Effector memory CD4-positive, alpha-beta T cell (primary cell): ENCODE results near the gene CABLES1.

ENCODE experiments used
- DNase-seq, 3 donors: peaks; one replicate each; pipeline ENCODE4 v3.0.0-alpha.2; 2020
- H3K27ac ChIP-seq: 2 replicates; pipeline ENCODE4 v1.7.0; 2013; ENCODE audit warnings: mild to moderate bottlenecking, low read length, moderate library complexity; ENCODE audit not compliant: insufficient read depth, poor library complexity, severe bottlenecking
- H3K27me3 ChIP-seq: replicated peaks from 2 replicates; pipeline ENCODE4 v1.7.0; 2013; ENCODE audit warnings: mild to moderate bottlenecking, low read length; ENCODE audit not compliant: insufficient read depth, control insufficient read depth, poor library complexity, severe bottlenecking
- H3K36me3 ChIP-seq: 2 replicates; pipeline ENCODE4 v1.7.0; 2013; ENCODE audit warnings: mild to moderate bottlenecking, low read length, moderate library complexity; ENCODE audit not compliant: control insufficient read depth, insufficient read depth
- H3K4me1 ChIP-seq: 2 replicates; pipeline ENCODE4 v1.7.0; 2013; ENCODE audit warnings: low read length, mild to moderate bottlenecking; ENCODE audit not compliant: control insufficient read depth, insufficient read depth, poor library complexity, severe bottlenecking
- H3K4me3 ChIP-seq: 2 replicates; pipeline ENCODE4 v1.7.0; 2013; ENCODE audit warnings: low read length, low read depth, mild to moderate bottlenecking; ENCODE audit not compliant: insufficient read depth, poor library complexity, severe bottlenecking
- H3K9me3 ChIP-seq: 2 replicates; pipeline ENCODE4 v1.7.0; 2013; ENCODE audit warnings: mild to moderate bottlenecking, low read length, moderate library complexity; ENCODE audit not compliant: control insufficient read depth

The CABLES1 gene

GRCh38 chr18:23178201-23178600 is 42.9 kb downstream of the CABLES1 start:
- Histone ChIP-seq H3K27ac (no peak overlapping the region), H3K27me3 (no peaks in the 10 kb centered on the region), H3K4me1 (no peaks in the 10 kb centered on the region), H3K9me3 (no peaks in the 10 kb centered on the region), H3K4me3 (no peak overlapping the region), H3K36me3 (no peaks in the 10 kb centered on the region)
- no peak for DNase-seq

GRCh38 chr18:23178661-23179081 is 43.4 kb downstream of the CABLES1 start:
- Histone ChIP-seq H3K4me3 (no peak overlapping the region), H3K9me3 (no peaks in the 10 kb centered on the region), H3K27me3 (no peaks in the 10 kb centered on the region), H3K27ac (no peak overlapping the region), H3K4me1 (no peaks in the 10 kb centered on the region), H3K36me3 (no peaks in the 10 kb centered on the region)
- DNase-seq, result no peak

GRCh38 chr18:23179416-23179815 is 44.1 kb downstream of the CABLES1 start:
- Histone ChIP-seq H3K4me3 (no peak overlapping the region), H3K27ac (no peak overlapping the region), H3K9me3 (no peaks in the 10 kb centered on the region), H3K36me3 (no peaks in the 10 kb centered on the region), H3K27me3 (no peaks in the 10 kb centered on the region), H3K4me1 (no peaks in the 10 kb centered on the region)
- no peak for DNase-seq

GRCh38 chr18:23181547-23181946 is 46.3 kb downstream of the CABLES1 start:
- H3K36me3 ChIP-seq, result no peaks in the 10 kb centered on the region
- no peaks in the 10 kb centered on the region for H3K9me3 ChIP-seq
- no peak overlapping the region for H3K4me3 ChIP-seq
- H3K27ac ChIP-seq, result no peak overlapping the region
- H3K4me1 ChIP-seq, result no peaks in the 10 kb centered on the region
- H3K27me3 ChIP-seq, result no peaks in the 10 kb centered on the region
- no peak for DNase-seq

GRCh38 chr18:23182606-23183005 is 47.3 kb downstream of the CABLES1 start:
- Histone ChIP-seq H3K4me3 (no peak overlapping the region), H3K4me1 (no peaks in the 10 kb centered on the region), H3K27ac (no peak overlapping the region), H3K27me3 (no peaks in the 10 kb centered on the region), H3K9me3 (no peaks in the 10 kb centered on the region), H3K36me3 (no peaks in the 10 kb centered on the region)
- DNase-seq, result no peak

DNA sequence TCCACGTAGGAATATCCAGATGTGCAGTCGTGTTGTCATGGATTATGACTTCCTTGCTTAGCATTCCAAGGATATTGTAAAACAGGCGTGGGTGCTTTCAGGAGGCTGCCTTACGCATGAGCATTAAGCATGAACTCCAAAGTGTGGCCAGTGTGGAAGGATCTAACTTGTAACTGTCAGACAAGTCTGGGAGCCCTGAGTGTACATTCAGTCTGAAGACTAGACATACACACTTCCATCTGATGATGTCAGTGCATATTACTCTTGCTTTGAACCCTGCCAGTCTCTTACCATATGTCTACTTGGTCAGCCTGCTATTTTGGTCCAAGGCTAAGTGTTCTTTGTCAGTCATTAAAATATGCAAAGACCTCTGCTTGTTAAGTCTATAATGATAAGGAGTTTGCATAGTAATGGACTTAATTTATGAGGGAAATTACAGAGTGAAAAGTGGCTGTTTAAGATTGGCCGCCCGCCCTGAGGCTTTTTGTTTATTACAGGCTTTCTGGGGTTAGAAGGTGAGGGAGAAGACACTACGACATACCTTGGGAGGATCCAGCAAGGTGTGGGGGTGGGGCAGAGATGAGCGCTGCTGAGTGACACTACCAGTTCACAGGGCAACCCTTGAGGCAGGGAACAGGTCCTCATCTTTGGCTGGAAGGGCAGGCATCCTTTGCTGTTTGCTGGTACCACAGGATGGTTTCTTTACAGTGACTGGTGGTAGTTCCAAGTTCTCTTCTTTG is 48.3 kb downstream of the CABLES1 start:
- DNase-seq, result no peak
- Histone ChIP-seq H3K27ac (no peak overlapping the region), H3K36me3 (no peaks in the 10 kb centered on the region)

DNA sequence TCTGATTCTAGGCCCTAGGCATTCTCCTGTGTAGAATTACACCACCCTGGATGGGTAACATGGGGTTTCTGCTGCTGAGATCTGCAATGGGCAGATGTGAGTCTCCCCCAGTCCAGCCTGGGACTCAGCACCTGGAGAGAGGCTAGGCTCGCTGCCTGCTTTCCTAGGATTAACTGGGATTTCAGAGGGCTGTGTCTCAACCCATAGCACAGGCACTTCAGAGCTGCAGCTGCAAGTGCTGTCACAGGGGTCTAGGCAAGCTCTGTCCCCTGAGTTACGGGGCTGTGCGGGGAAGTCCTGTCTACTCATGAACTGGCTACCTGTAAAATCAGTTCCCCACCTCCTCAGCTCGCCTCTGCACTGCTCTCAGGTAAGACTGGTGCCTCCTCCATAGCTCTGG is 51.5 kb downstream of the CABLES1 start:
- no peak overlapping the region for H3K27ac ChIP-seq
- no peaks in the 10 kb centered on the region for H3K36me3 ChIP-seq

More for the DNA sequence above, 48.3 kb downstream of the CABLES1 start:
- Histone ChIP-seq H3K9me3 (no peaks in the 10 kb centered on the region), H3K27me3 (no peaks in the 10 kb centered on the region), H3K4me3 (no peak overlapping the region), H3K4me1 (no peaks in the 10 kb centered on the region)

GRCh38 chr18:23188068-23188760 is 52.9 kb downstream of the CABLES1 start:
- DNase-seq, result no peak
- H3K36me3 ChIP-seq, result no peaks in the 10 kb centered on the region
- H3K27ac ChIP-seq, result no peak overlapping the region

More for the DNA sequence above, 51.5 kb downstream of the CABLES1 start:
- DNase-seq, result no peak
- H3K4me1 ChIP-seq, result no peaks in the 10 kb centered on the region
- H3K9me3 ChIP-seq, result no peaks in the 10 kb centered on the region
- H3K4me3 ChIP-seq, result no peak overlapping the region
- no peaks in the 10 kb centered on the region for H3K27me3 ChIP-seq

DNA sequence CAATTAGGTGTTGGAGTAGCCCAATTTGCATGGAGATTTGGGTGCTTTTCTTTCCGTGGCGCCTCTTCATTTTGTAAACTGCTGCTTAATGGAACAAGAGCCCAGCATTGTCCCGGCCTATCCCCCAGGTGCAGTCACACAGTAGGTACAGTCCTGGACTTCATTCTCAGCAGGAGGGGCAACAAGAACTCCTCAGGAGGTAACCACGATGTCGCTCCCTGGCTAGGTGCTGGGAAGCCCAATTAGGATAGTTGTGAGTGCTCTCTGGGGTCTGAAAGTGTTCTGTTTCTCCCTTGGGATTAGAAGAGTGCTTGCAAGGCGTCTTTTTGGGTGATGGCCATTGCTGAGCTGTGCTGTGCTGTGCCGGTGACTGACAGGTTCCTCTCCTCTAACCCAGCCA is 53.8 kb downstream of the CABLES1 start:
- H3K36me3 ChIP-seq, result no peaks in the 10 kb centered on the region
- H3K9me3 ChIP-seq, result no peaks in the 10 kb centered on the region
- no peaks in the 10 kb centered on the region for H3K27me3 ChIP-seq
- no peaks in the 10 kb centered on the region for H3K4me1 ChIP-seq
- H3K4me3 ChIP-seq, result no peak overlapping the region
- H3K27ac ChIP-seq, result no peak overlapping the region
- no peak for DNase-seq

More at GRCh38 chr18:23188068-23188760, 52.9 kb downstream of the CABLES1 start:
- H3K9me3 ChIP-seq, result no peaks in the 10 kb centered on the region
- H3K27me3 ChIP-seq, result no peaks in the 10 kb centered on the region
- no peaks in the 10 kb centered on the region for H3K4me1 ChIP-seq
- H3K4me3 ChIP-seq, result no peak overlapping the region
